HepG2 (cell line): ENCODE data around the gene CHID1. TPM values are rescaled to one million over a fixed set of nuclear protein-coding genes. Genes with fewer than 3 reads are reported as not detected.
A peak's percentile ranks its signal among the peaks of the same experiment; 100 is the strongest.

ENCODE experiments used
- AHR ChIP-seq: IDR thresholded peaks from 2 replicates; pipeline ENCODE4 v1.6.1; 2018; ENCODE audit warnings: missing genetic modification reagents, missing compliant biosample characterization
- CHD2 ChIP-seq: IDR thresholded peaks from 2 replicates; pipeline ENCODE4 v1.6.1; 2011; ENCODE audit warnings: low read depth, low read length, improper control_type of control experiment
- CREB1 ChIP-seq, 2 experiments: fragments of 450-650 bp in 1 of 2; IDR thresholded peaks; 2 replicates each; pipeline ENCODE4 v1.6.1; 2016 to 2017; ENCODE audit warnings: control low read depth in 1 of 2, mild to moderate bottlenecking in 1 of 2, missing compliant biosample characterization in 1 of 2, missing genetic modification characterization in 1 of 2
- ERF ChIP-seq: IDR thresholded peaks from 2 replicates; pipeline ENCODE4 v1.6.1; 2018; ENCODE audit warnings: missing biosample characterization, missing genetic modification reagents
- HCFC1 ChIP-seq: fragments of 150-350 bp; IDR thresholded peaks from 2 replicates; pipeline ENCODE4 v1.6.1; 2014; ENCODE audit warnings: low read depth, low read length
- HNF4G ChIP-seq, 2 experiments: sonication (generic) in 1 of 2; formaldehyde crosslinking in 1 of 2; IDR thresholded peaks; 2 replicates each; pipeline versions ENCODE4 v1.4.0 to v1.6.1; 2011 to 2020; ENCODE audit warnings: borderline replicate concordance in 2 of 2, low read depth in 2 of 2, mild to moderate bottlenecking in 2 of 2, low read length in 1 of 2, missing genetic modification reagents in 1 of 2, moderate library complexity in 1 of 2
- HNRNPLL ChIP-seq: fragments of 200-400 bp; formaldehyde crosslinking; IDR thresholded peaks from 2 replicates; pipeline ENCODE4 v1.6.1; 2017; ENCODE audit warnings: mild to moderate bottlenecking, low read depth, low read length; ENCODE audit not compliant: poor library complexity, severe bottlenecking
- HOMEZ ChIP-seq: IDR thresholded peaks from 2 replicates; pipeline ENCODE4 v1.6.1; 2016; ENCODE audit warnings: low read depth
- KDM5B ChIP-seq: sonication (generic); formaldehyde crosslinking; IDR thresholded peaks from 2 replicates; pipeline ENCODE4 v1.4.0; 2020; ENCODE audit warnings: missing genetic modification reagents, mild to moderate bottlenecking, borderline replicate concordance
- MTF1 ChIP-seq: sonication (generic); formaldehyde crosslinking; IDR thresholded peaks from 2 replicates; pipeline ENCODE4 v1.5.0; 2020; ENCODE audit warnings: missing genetic modification reagents
- NR0B2 ChIP-seq: sonication (generic); formaldehyde crosslinking; IDR thresholded peaks from 2 replicates; pipeline ENCODE4 v1.4.0; 2020; ENCODE audit warnings: mild to moderate bottlenecking, missing genetic modification reagents
- NRL ChIP-seq: sonication (generic); formaldehyde crosslinking; IDR thresholded peaks from 2 replicates; pipeline ENCODE4 v1.5.0; 2020; ENCODE audit warnings: missing genetic modification reagents, mild to moderate bottlenecking, moderate library complexity, borderline replicate concordance
- RARA ChIP-seq: IDR thresholded peaks from 2 replicates; pipeline ENCODE4 v1.6.1; 2016; ENCODE audit warnings: missing genetic modification reagents, missing compliant biosample characterization
- TEAD2 ChIP-seq: sonication (generic); formaldehyde crosslinking; IDR thresholded peaks from 2 replicates; pipeline ENCODE4 v1.9.0; 2021; ENCODE audit warnings: missing genetic modification reagents
- TSC22D2 ChIP-seq: sonication (generic); formaldehyde crosslinking; IDR thresholded peaks from 2 replicates; pipeline ENCODE4 v1.5.1; 2020; ENCODE audit warnings: missing genetic modification reagents, mild to moderate bottlenecking, borderline replicate concordance
- ZBTB49 ChIP-seq: sonication (generic); formaldehyde crosslinking; IDR thresholded peaks from 2 replicates; pipeline ENCODE4 v1.4.0; 2020; ENCODE audit warnings: missing genetic modification reagents, borderline replicate concordance
- ZNF44 ChIP-seq: sonication (generic); formaldehyde crosslinking; IDR thresholded peaks from 2 replicates; pipeline ENCODE4 v1.5.1; 2020; ENCODE audit warnings: mild to moderate bottlenecking, missing genetic modification reagents
- ZNF614 ChIP-seq: IDR thresholded peaks from 2 replicates; pipeline ENCODE4 v1.6.1; 2018; ENCODE audit warnings: missing biosample characterization, missing genetic modification reagents, inconsistent platforms, borderline replicate concordance
- ZNF781 ChIP-seq: sonication (generic); formaldehyde crosslinking; IDR thresholded peaks from 2 replicates; pipeline ENCODE4 v1.5.1; 2020; ENCODE audit warnings: borderline replicate concordance, mild to moderate bottlenecking, missing genetic modification reagents; ENCODE audit errors: not compliant biosample characterization
- ZNF850 ChIP-seq: sonication (generic); formaldehyde crosslinking; conservative IDR thresholded peaks from 2 replicates; pipeline ENCODE4 v1.9.0; 2021; ENCODE audit warnings: mild to moderate bottlenecking, missing genetic modification reagents
- polyA plus RNA-seq, 8 experiments: library from polyadenylated mRNA; depleted of rRNA in 3 of 8; stranded (reverse) in 7 of 8; unstranded in 1 of 8; fragments of >200 nt; fragmentation: Illumina TruSeq in 4 of 8; extraction: Trizol in 4 of 8; gene quantifications; 2 replicates each; pipeline versions ENCODE4 v1.2.1 to v1.2.3, GENCODE V29; 2011 to 2016; ENCODE audit warnings: low read depth in 4 of 8, missing spikeins in 1 of 8, mixed read lengths in 1 of 8; ENCODE audit not compliant: insufficient read depth in 1 of 8
- total RNA-seq, 5 experiments: library from RNA; depleted of rRNA; stranded (reverse); fragments of >200 nt; fragmentation: Illumina TruSeq; extraction: Trizol; gene quantifications; 2 replicates each; pipeline ENCODE4 v1.2.3, GENCODE V29; 2016; ENCODE audit warnings: low read depth in 1 of 5

Gene CHID1
- total and polyA plus RNA-seq, 2 of the 13 experiments (the other 11 are each of a cell fraction or from before 2014, with no cell fraction given), result 65.1 to 93.6 TPM

GRCh38 chr11:838441-839279 is 72.0 kb downstream of the CHID1 start (continued):
- TF ChIP-seq ZBTB49 (CRISPR knock-in tag) (no peak), TEAD2 (CRISPR knock-in tag) (no peak), HOMEZ (CRISPR knock-in tag) (peak; percentile 62; the same call in 1 of the 2 replicates), RARA (peak; percentile 45; the same call in 1 of the 2 replicates), CREB1 (IDR thresholded peaks at IDR 0.05) (0 out of 2 replicates have a peak, but pooled peaks have one; percentile 19), CREB1 (CRISPR knock-in tag; IDR thresholded peaks at IDR 0.05) (no peak), ZNF850 (CRISPR knock-in tag) (no peak), NR0B2 (peak; percentile 67; the same call in 1 of the 2 replicates), AHR (CRISPR knock-in tag) (no peak), KDM5B (CRISPR knock-in tag) (no peak; the same call in 1 of the 2 replicates), CHD2 (no peak), ZNF44 (CRISPR knock-in tag) (no peak), NRL (peak; percentile 82), TSC22D2 (CRISPR knock-in tag) (0 out of 2 replicates have a peak, but pooled peaks have one; percentile 37), MTF1 (CRISPR knock-in tag) (no peak), HNRNPLL (peak; percentile 10), ZNF614 (CRISPR knock-in tag) (0 out of 2 replicates have a peak, but pooled peaks have one; percentile 37), ERF (CRISPR knock-in tag) (peak; percentile 84; the same call in 1 of the 2 replicates), HCFC1 (no peak), ZNF781 (CRISPR knock-in tag) (peak; percentile 90), HNF4G (IDR thresholded peaks at IDR 0.05; ENCODE audit: borderline replicate concordance, low read depth, low read length) (peak; percentile 82), HNF4G (CRISPR knock-in tag; IDR thresholded peaks at IDR 0.05; ENCODE audit: borderline replicate concordance, low read depth) (peak; percentile 83; the same call in 1 of the 2 replicates)
